Measurements from ENCODE around the gene METTL17.
"Not testable (repeated sequence)": the region's sequence is repeated elsewhere in the genome, so short reads cannot be mapped to it uniquely, and the experiment has no call there.

DNA sequence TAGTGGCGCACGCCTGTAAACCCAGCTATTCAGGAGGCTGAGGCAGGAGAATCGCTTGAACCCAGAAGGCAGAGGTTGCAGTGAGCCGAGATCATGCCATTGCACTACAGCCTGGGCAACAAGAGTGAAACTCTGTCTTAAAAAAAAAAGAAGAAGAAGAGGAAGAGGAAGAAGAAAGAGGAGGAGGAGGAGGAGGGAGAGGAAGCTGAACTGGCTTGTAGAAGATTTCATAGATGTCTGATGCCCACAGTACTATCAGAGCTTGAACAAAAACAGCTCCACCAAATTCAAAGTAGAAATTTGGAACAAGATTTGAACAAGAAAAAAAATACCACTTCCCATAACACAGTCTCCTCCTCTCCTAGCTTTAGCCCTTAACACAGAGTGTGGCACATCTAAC, 4.1 kb upstream of the METTL17 start:
- TF ChIP-seq POLR2A, POLR2AphosphoS5 (IDR thresholded peaks at IDR 0.05; ENCODE audit: low read depth, low read length): not testable (repeated sequence)
